H1 (cell line): Measurements from ENCODE around the gene TP53BP1. TPM values are rescaled to one million over a fixed set of nuclear protein-coding genes. Genes with fewer than 3 reads are reported as not detected.

Experiments used
- CTCF ChIA-PET: fragments of 300-600 bp; sonication (Branson Sonifier 250); formaldehyde crosslinking; loops from one replicate; lab custom pipeline; 2021; ENCODE audit not compliant: partially characterized antibody; lab: Charles Lee
- POLR2A ChIA-PET: fragments of 300-600 bp; sonication (Branson Sonifier 250); formaldehyde crosslinking; loops from one replicate; lab custom pipeline; 2021; ENCODE audit warnings: inconsistent platforms; ENCODE audit not compliant: partially characterized antibody; lab: Charles Lee
- DNase-seq, 2 experiments: peaks; one replicate each; pipeline versions ENCODE4 v3.0.0 to v3.0.0-alpha.2; 2010 to 2022; ENCODE audit warnings: low spot score in 2 of 2, low read depth in 1 of 2, mixed read lengths in 1 of 2
- FAIRE-seq: peaks from 2 replicates; lab custom pipeline; 2011; peaks lifted over from hg19 to GRCh38; lab: Jason Lieb, UNC
- H2AFZ ChIP-seq: 2 replicates; pipeline ENCODE4 v1.8.1; 2012; ENCODE audit warnings: low read length, inconsistent platforms
- H2AK5ac ChIP-seq: 2 replicates; pipeline ENCODE4 v1.6.1; 2013; ENCODE audit warnings: low read depth, low read length
- H2BK120ac ChIP-seq: replicated peaks from 2 replicates; pipeline ENCODE3; 2013; ENCODE audit warnings: low read depth, low read length, inconsistent platforms
- H2BK12ac ChIP-seq: 2 replicates; pipeline ENCODE4 v1.6.1; 2013; ENCODE audit warnings: low read depth, low read length
- H2BK15ac ChIP-seq: 2 replicates; pipeline ENCODE4 v1.6.1; 2013; ENCODE audit warnings: low read length
- H2BK20ac ChIP-seq: 2 replicates; pipeline ENCODE4 v1.6.1; 2013; ENCODE audit warnings: low read length
- H2BK5ac ChIP-seq: 2 replicates; pipeline ENCODE4 v1.6.1; 2013; ENCODE audit warnings: low read depth, low read length
- H3K14ac ChIP-seq: 2 replicates; pipeline ENCODE4 v1.6.1; 2013; ENCODE audit warnings: inconsistent platforms; ENCODE audit not compliant: insufficient read length
- H3K18ac ChIP-seq: 2 replicates; pipeline ENCODE4 v1.6.1; 2013; ENCODE audit warnings: low read length; ENCODE audit errors: extremely low read depth
- H3K23ac ChIP-seq: 2 replicates; pipeline ENCODE4 v1.6.1; 2013; ENCODE audit warnings: inconsistent platforms; ENCODE audit not compliant: insufficient read length
- H3K23me2 ChIP-seq: 2 replicates; pipeline ENCODE4 v1.6.1; 2013; ENCODE audit warnings: low read depth, low read length
- H3K27ac ChIP-seq: 2 replicates; pipeline ENCODE4 v1.6.1; 2011; ENCODE audit warnings: low read depth, low read length, inconsistent platforms
- H3K27me3 ChIP-seq, 4 experiments: replicated peaks in 1 of 4; 1 replicate in 1 of 4; 2 replicates in 3 of 4; pipeline versions ENCODE4 v1.6.1 to v1.8.1; 2011 to 2013; ENCODE audit warnings: low read length in 3 of 4, mild to moderate bottlenecking in 3 of 4, inconsistent platforms in 2 of 4, mixed read lengths in 2 of 4, moderate library complexity in 1 of 4; ENCODE audit not compliant: control insufficient read depth in 3 of 4, insufficient read depth in 3 of 4; ENCODE audit errors: extremely low read depth in 1 of 4
- H3K36me3 ChIP-seq, 4 experiments: 2 replicates each; pipeline versions ENCODE4 v1.6.1 to v1.8.1; 2011 to 2013; ENCODE audit warnings: mild to moderate bottlenecking in 4 of 4, low read length in 3 of 4, moderate library complexity in 2 of 4, control low read depth in 1 of 4, inconsistent platforms in 1 of 4; ENCODE audit not compliant: insufficient read depth in 4 of 4, control insufficient read depth in 2 of 4
- H3K4ac ChIP-seq: replicated peaks from 2 replicates; pipeline ENCODE3; 2013; ENCODE audit warnings: low read length, low read depth, mixed read lengths, inconsistent platforms; ENCODE audit not compliant: insufficient read length
- H3K4me1 ChIP-seq, 4 experiments: replicated peaks in 1 of 4; 1 replicate in 1 of 4; 2 replicates in 3 of 4; pipeline versions ENCODE4 v1.6.1 to v1.8.1; 2011 to 2013; ENCODE audit warnings: low read length in 3 of 4, inconsistent platforms in 2 of 4, mixed read lengths in 1 of 4; ENCODE audit not compliant: insufficient read depth in 4 of 4, control insufficient read depth in 3 of 4
- H3K4me2 ChIP-seq, 2 experiments: 2 replicates each; pipeline versions ENCODE4 v1.6.1 to v1.8.1; 2011 to 2013; ENCODE audit warnings: low read depth in 2 of 2, low read length in 2 of 2, control low read depth in 1 of 2, inconsistent platforms in 1 of 2, mild to moderate bottlenecking in 1 of 2; ENCODE audit not compliant: insufficient read depth in 1 of 2
- H3K4me3 ChIP-seq, 4 experiments: fragments of 200-600, 300-600 bp in 1 of 4; sonication (generic), shearing (Covaris generic), sonication (Bioruptor Twin) in 1 of 4; 2 replicates each; pipeline versions ENCODE4 v1.5.1 to v1.8.1; 2011 to 2016; ENCODE audit warnings: low read length in 4 of 4, low read depth in 3 of 4, control low read depth in 2 of 4, inconsistent platforms in 2 of 4, mild to moderate bottlenecking in 2 of 4, mixed read lengths in 1 of 4, moderate library complexity in 1 of 4; ENCODE audit not compliant: insufficient read depth in 2 of 4; ENCODE audit errors: extremely low read depth in 1 of 4
- H3K56ac ChIP-seq: replicated peaks from 2 replicates; pipeline ENCODE3; 2013; ENCODE audit warnings: low read depth, mild to moderate bottlenecking, mixed read lengths, low read length, inconsistent platforms; ENCODE audit not compliant: insufficient read length
- H3K79me1 ChIP-seq: 2 replicates; pipeline ENCODE4 v1.6.1; 2013; ENCODE audit warnings: low read depth, low read length, control low read depth
- H3K79me2 ChIP-seq, 2 experiments: 2 replicates each; pipeline versions ENCODE4 v1.6.1 to v1.8.1; 2012 to 2013; ENCODE audit warnings: low read length in 2 of 2, mild to moderate bottlenecking in 2 of 2, inconsistent platforms in 1 of 2; ENCODE audit not compliant: insufficient read depth in 2 of 2, control insufficient read depth in 1 of 2
- H3K9ac ChIP-seq, 4 experiments: replicated peaks in 1 of 4; 1 replicate in 1 of 4; 2 replicates in 3 of 4; pipeline versions ENCODE4 v1.6.1 to v1.8.1; 2011 to 2013; ENCODE audit warnings: low read depth in 3 of 4, low read length in 3 of 4, control low read depth in 2 of 4, mild to moderate bottlenecking in 2 of 4, moderate library complexity in 2 of 4, inconsistent platforms in 1 of 4; ENCODE audit errors: extremely low read depth in 1 of 4
- H3K9me3 ChIP-seq, 2 experiments: 2 replicates each; pipeline versions ENCODE4 v1.6.1 to v1.8.1; 2012 to 2013; ENCODE audit warnings: mild to moderate bottlenecking in 2 of 2, moderate library complexity in 2 of 2, control low read depth in 1 of 2, inconsistent platforms in 1 of 2, low read depth in 1 of 2, low read length in 1 of 2, mixed read lengths in 1 of 2; ENCODE audit not compliant: insufficient read depth in 2 of 2
- H4K20me1 ChIP-seq, 2 experiments: replicated peaks in 1 of 2; 2 replicates each; pipeline versions ENCODE3 to v1.8.1; 2011 to 2013; ENCODE audit warnings: inconsistent platforms in 2 of 2, low read length in 2 of 2, mild to moderate bottlenecking in 1 of 2; ENCODE audit not compliant: insufficient read depth in 2 of 2, control insufficient read depth in 1 of 2
- H4K5ac ChIP-seq: 2 replicates; pipeline ENCODE4 v1.6.1; 2013; ENCODE audit warnings: low read length, low read depth, mixed read lengths, inconsistent platforms; ENCODE audit not compliant: insufficient read length
- H4K8ac ChIP-seq: 2 replicates; pipeline ENCODE4 v1.8.0; 2013; ENCODE audit warnings: mild to moderate bottlenecking, moderate library complexity, low read length, inconsistent platforms; ENCODE audit not compliant: insufficient read depth; ENCODE audit errors: extremely low read depth
- H4K91ac ChIP-seq: replicated peaks from 2 replicates; pipeline ENCODE3; 2013; ENCODE audit warnings: low read length, mixed read lengths, inconsistent platforms; ENCODE audit not compliant: insufficient read length
- BRCA1 ChIP-seq: IDR thresholded peaks from 2 replicates; pipeline ENCODE4 v1.6.1; 2012; ENCODE audit warnings: low read depth, low read length, improper control_type of control experiment
- HDAC6 ChIP-seq: IDR thresholded peaks from one replicate; pipeline ENCODE4 v1.7.1; 2012; ENCODE audit warnings: low read depth, mild to moderate bottlenecking, inconsistent platforms, low read length, moderate library complexity
- JUND ChIP-seq: IDR thresholded peaks from 2 replicates; pipeline ENCODE4 v1.6.1; 2011; ENCODE audit warnings: mild to moderate bottlenecking, improper control_type of control experiment, low read length
- KDM1A ChIP-seq: fragments of 200-600, 300-600 bp; sonication (generic); IDR thresholded peaks from 2 replicates; pipeline ENCODE4 v1.7.1; 2016; ENCODE audit warnings: mild to moderate bottlenecking, low read length, borderline replicate concordance
- KDM4A ChIP-seq: IDR thresholded peaks from one replicate; pipeline ENCODE4 v1.7.1; 2012; ENCODE audit warnings: low read depth, mild to moderate bottlenecking, moderate library complexity, low read length, inconsistent platforms; ENCODE audit not compliant: severe bottlenecking
- RBBP5 ChIP-seq: IDR thresholded peaks from 2 replicates; pipeline ENCODE4 v1.7.1; 2012; ENCODE audit warnings: low read depth, mild to moderate bottlenecking, inconsistent platforms, low read length, moderate library complexity, borderline replicate concordance
- RNF2 ChIP-seq: fragments of 200-900, 300-1000 bp; sonication (generic); IDR thresholded peaks from 2 replicates; pipeline ENCODE4 v1.7.1; 2016; ENCODE audit warnings: borderline replicate concordance, low read depth, mild to moderate bottlenecking, antibody characterized with exemption, low read length; ENCODE audit not compliant: poor library complexity, severe bottlenecking; ENCODE audit errors: missing control alignments
- SIX5 ChIP-seq: IDR thresholded peaks from 2 replicates; pipeline ENCODE4 v1.6.1; 2011; ENCODE audit warnings: mild to moderate bottlenecking, low read depth, low read length
- TAF1 ChIP-seq: IDR thresholded peaks from 2 replicates; pipeline ENCODE4 v1.6.1; 2011; ENCODE audit warnings: mild to moderate bottlenecking, low read depth, low read length
- WGBS, 2 experiments: shearing (Covaris generic) in 1 of 2; methylation state at CpG; one replicate each; pipeline versions ENCODE4 v1.1.6 to v1.1.7; 2013 to 2015; ENCODE audit warnings: low lambda C conversion rate in 2 of 2, mixed read lengths in 2 of 2, inconsistent platforms in 1 of 2, low coverage in 1 of 2, missing lambda C conversion rate in 1 of 2; ENCODE audit not compliant: insufficient replicate concordance in 2 of 2, insufficient coverage in 1 of 2, insufficient read length in 1 of 2; ENCODE audit errors: extremely low coverage in 1 of 2, missing lambda C conversion rate in 1 of 2; 5-methylcytosine and 5-hydroxymethylcytosine counted together
- polyA plus RNA-seq, 7 experiments: library from polyadenylated mRNA; depleted of rRNA in 3 of 7; stranded (reverse) in 5 of 7; unstranded in 2 of 7; fragments of >200 nt in 5 of 7; fragments of 200-250 nt in 2 of 7; gene quantifications; 1 replicate in 5 of 7; 2 replicates in 1 of 7; 4 replicates in 1 of 7; pipeline versions ENCODE4 v1.2.1 to v1.2.3, GENCODE V29; 2011 to 2013; ENCODE audit warnings: missing spikeins in 2 of 7, mixed read lengths in 2 of 7
- total RNA-seq: library from RNA; stranded (reverse); fragmentation: NEBNext Ultra II Directional; extraction: Animal tissue kit (Norgen Biotek cat#: 25700); gene quantifications from 2 replicates; pipeline ENCODE4 v1.2.1, GENCODE V29; 2021

The TP53BP1 gene
- total and polyA plus RNA-seq, 2 of the 8 experiments (the other 6 are each of a cell fraction or from before 2014, with no cell fraction given) = 34.1 to 63.6 TPM

DNA sequence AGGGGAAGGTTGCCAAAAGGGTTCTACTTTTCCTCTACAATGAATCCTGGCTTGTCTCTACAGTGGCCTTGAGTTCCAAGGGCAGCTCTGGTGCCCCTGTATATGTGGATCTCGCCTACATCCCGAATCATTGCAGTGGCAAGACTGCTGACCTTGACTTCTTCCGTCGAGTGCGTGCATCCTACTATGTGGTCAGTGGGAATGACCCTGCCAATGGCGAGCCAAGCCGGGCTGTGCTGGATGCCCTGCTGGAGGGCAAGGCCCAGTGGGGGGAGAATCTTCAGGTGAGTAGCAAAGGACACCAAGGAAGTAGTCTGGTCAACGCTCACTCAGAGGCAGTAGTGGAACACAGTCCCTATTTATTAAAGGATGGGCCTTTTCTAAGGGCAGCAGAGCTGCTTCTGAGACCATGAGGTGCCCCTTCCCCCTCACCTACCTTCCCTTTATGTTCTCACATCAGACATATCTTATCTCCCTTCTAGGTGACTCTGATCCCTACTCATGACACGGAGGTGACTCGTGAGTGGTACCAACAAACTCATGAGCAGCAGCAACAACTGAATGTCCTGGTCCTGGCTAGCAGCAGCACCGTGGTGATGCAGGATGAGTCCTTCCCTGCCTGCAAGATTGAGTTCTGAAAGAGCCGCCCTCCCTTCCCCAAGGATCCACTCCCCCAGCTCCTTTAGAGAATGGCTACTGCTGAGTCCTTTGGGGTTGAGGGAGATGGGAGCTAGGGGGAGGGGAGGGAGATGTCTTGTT, 36.8 kb upstream of the TP53BP1 start:
- Histone ChIP-seq H3K18ac (no peak overlapping the region), H3K79me1 (no peaks in the 10 kb centered on the region), H4K5ac (no peak overlapping the region), H3K9me3 (no peaks in the 10 kb centered on the region), H3K79me2 (no peaks in the 10 kb centered on the region), H3K4me2 (no peak overlapping the region), H2BK15ac (no peak overlapping the region), H3K36me3 (no peaks in the 10 kb centered on the region), H2BK5ac (no peak overlapping the region), H3K4me1 (peaks cover 0 to 12% (median 2%) of the 10 kb centered on the region in 4 experiments; a peak in 4 of 7 replicates), H2AK5ac (peak overlapping the region; percentile 75; the same call in 1 of the 2 replicates), H2BK12ac (no peak overlapping the region), H3K56ac (no peak overlapping the region), H3K27ac (no peak overlapping the region), H2BK20ac (no peak overlapping the region; the same call in 1 of the 2 replicates), H4K91ac (no peak overlapping the region), H3K4me3 (no peak overlapping the region), H4K8ac (no peak overlapping the region; the same call in 1 of the 2 replicates), H3K27me3 (no peaks in the 10 kb centered on the region; a peak in 1 of 7 replicates), H3K23ac (no peak overlapping the region), H3K23me2 (no peaks in the 10 kb centered on the region; the same call in 1 of the 2 replicates), H2AFZ (no peak overlapping the region), H3K4ac (no peak overlapping the region), H3K14ac (no peak overlapping the region), H2BK120ac (no peak overlapping the region), H3K9ac (no peak overlapping the region), H4K20me1 (no peaks in the 10 kb centered on the region)
- TF ChIP-seq SIX5 = no peak
- TF ChIP-seq JUND = no peak
- no peak for TF ChIP-seq RBBP5
- TF ChIP-seq KDM4A = no peak
- TF ChIP-seq BRCA1 = no peak
- no peak for TF ChIP-seq RNF2
- TF ChIP-seq KDM1A = no peak
- TF ChIP-seq TAF1 = no peak
- no peak for TF ChIP-seq HDAC6
- FAIRE-seq (no peak), DNase-seq (no peak)
- WGBS, 2 experiments = 94% methylated on average over 12 of the region's 12 CpGs; no CpG with 5 or more reads in 1 of the 2 experiments
- ChIA-PET POLR2A (interaction anchor here (2.8 to 3.1 kb wide), 2 partner anchors 15 to 19 kb away, joined by 8 to 14 read pairs; no protein-coding TSS in a partner anchor), CTCF (interaction anchor here (2.2 to 4.5 kb wide), 3 partner anchors 12 to 16 kb away, joined by 5 to 24 read pairs (median 10); partner anchors contain the start of gene MAP1A)
